HepG2 (cell line): ENCODE data around the gene TSPYL6. TPM values are rescaled to one million over a fixed set of nuclear protein-coding genes. Genes with fewer than 3 reads are reported as not detected.
A peak's percentile ranks its signal among the peaks of the same experiment; 100 is the strongest.

Experiments
- CCDC6 ChIP-seq: sonication (generic); formaldehyde crosslinking; IDR thresholded peaks from 2 replicates; pipeline ENCODE4 v1.8.1; 2022; ENCODE audit warnings: mild to moderate bottlenecking, missing genetic modification reagents, moderate library complexity
- E2F2 ChIP-seq: sonication (generic); formaldehyde crosslinking; IDR thresholded peaks from 2 replicates; pipeline ENCODE4 v1.4.0; 2020; ENCODE audit warnings: missing genetic modification reagents, borderline replicate concordance
- ETV5 ChIP-seq: IDR thresholded peaks from 2 replicates; pipeline ENCODE4 v1.6.1; 2018; ENCODE audit warnings: missing biosample characterization, missing genetic modification reagents, inconsistent platforms, borderline replicate concordance
- KAT7 ChIP-seq: IDR thresholded peaks from 2 replicates; pipeline ENCODE4 v1.6.1; 2018; ENCODE audit warnings: borderline replicate concordance, missing compliant biosample characterization
- KDM1A ChIP-seq: IDR thresholded peaks from 2 replicates; pipeline ENCODE4 v1.6.1; 2016; ENCODE audit warnings: missing compliant biosample characterization
- KDM5B ChIP-seq: sonication (generic); formaldehyde crosslinking; IDR thresholded peaks from 2 replicates; pipeline ENCODE4 v1.4.0; 2020; ENCODE audit warnings: missing genetic modification reagents, mild to moderate bottlenecking, borderline replicate concordance
- KMT2B ChIP-seq: IDR thresholded peaks from 2 replicates; pipeline ENCODE4 v1.6.1; 2016; ENCODE audit warnings: missing genetic modification reagents, missing compliant biosample characterization
- NCOA5 ChIP-seq: sonication (generic); formaldehyde crosslinking; IDR thresholded peaks from 2 replicates; pipeline ENCODE4 v1.4.0; 2020; ENCODE audit warnings: missing genetic modification reagents
- NR2F1 ChIP-seq, 2 experiments: fragments of 450-650 bp in 1 of 2; formaldehyde crosslinking in 1 of 2; IDR thresholded peaks; 2 replicates each; pipeline versions ENCODE4 v1.5.0 to v1.6.1; 2016 to 2020; ENCODE audit warnings: mild to moderate bottlenecking in 1 of 2, missing compliant biosample characterization in 1 of 2, missing genetic modification reagents in 1 of 2, moderate library complexity in 1 of 2
- SP5 ChIP-seq: IDR thresholded peaks from 2 replicates; pipeline ENCODE4 v1.6.1; 2016; ENCODE audit warnings: low read depth, borderline replicate concordance
- USF2 ChIP-seq, 2 experiments: sonication (generic) in 1 of 2; formaldehyde crosslinking in 1 of 2; IDR thresholded peaks; 2 replicates each; pipeline versions ENCODE4 v1.5.1 to v1.6.1; 2011 to 2020; ENCODE audit warnings: borderline replicate concordance in 1 of 2, low read depth in 1 of 2, low read length in 1 of 2, mild to moderate bottlenecking in 1 of 2, missing genetic modification reagents in 1 of 2, moderate library complexity in 1 of 2
- ZBTB33 ChIP-seq: sonication (generic); formaldehyde crosslinking; IDR thresholded peaks from 2 replicates; pipeline ENCODE4 v1.4.0; 2020; ENCODE audit warnings: missing genetic modification reagents
- ZNF547 ChIP-seq: sonication (generic); formaldehyde crosslinking; IDR thresholded peaks from 2 replicates; pipeline ENCODE4 v1.5.1; 2020; ENCODE audit warnings: mild to moderate bottlenecking, missing genetic modification reagents
- ZNF580 ChIP-seq: IDR thresholded peaks from 2 replicates; pipeline ENCODE4 v1.6.1; 2016; ENCODE audit warnings: low read depth, borderline replicate concordance
- ZNF75D ChIP-seq: sonication (generic); formaldehyde crosslinking; IDR thresholded peaks from 2 replicates; pipeline ENCODE4 v1.8.1; 2023; ENCODE audit warnings: missing genetic modification reagents, mild to moderate bottlenecking, borderline replicate concordance
- ZNF878 ChIP-seq: sonication (generic); formaldehyde crosslinking; IDR thresholded peaks from 2 replicates; pipeline ENCODE4 v1.8.1; 2023; ENCODE audit warnings: mild to moderate bottlenecking, missing genetic modification reagents, moderate library complexity
- polyA plus RNA-seq, 8 experiments: library from polyadenylated mRNA; depleted of rRNA in 3 of 8; stranded (reverse) in 7 of 8; unstranded in 1 of 8; fragments of >200 nt; fragmentation: Illumina TruSeq in 4 of 8; extraction: Trizol in 4 of 8; gene quantifications; 2 replicates each; pipeline versions ENCODE4 v1.2.1 to v1.2.3, GENCODE V29; 2011 to 2016; ENCODE audit warnings: low read depth in 4 of 8, missing spikeins in 1 of 8, mixed read lengths in 1 of 8; ENCODE audit not compliant: insufficient read depth in 1 of 8
- total RNA-seq, 5 experiments: library from RNA; depleted of rRNA; stranded (reverse); fragments of >200 nt; fragmentation: Illumina TruSeq; extraction: Trizol; gene quantifications; 2 replicates each; pipeline ENCODE4 v1.2.3, GENCODE V29; 2016; ENCODE audit warnings: low read depth in 1 of 5
- TF ChIP-seq, protein P1 (sequence below), 2 experiments: sonication (generic) in 1 of 2; formaldehyde crosslinking in 1 of 2; IDR thresholded peaks; 2 replicates each; pipeline versions ENCODE4 v1.4.0 to v1.6.1; 2016 to 2020; ENCODE audit warnings: borderline replicate concordance in 1 of 2, low read depth in 1 of 2, mild to moderate bottlenecking in 1 of 2, missing genetic modification reagents in 1 of 2

TSPYL6 gene
- total and polyA plus RNA-seq, 2 of the 13 experiments (the other 11 are each of a cell fraction or from before 2014, with no cell fraction given): 0.03 TPM; not detected in 1

DNA sequence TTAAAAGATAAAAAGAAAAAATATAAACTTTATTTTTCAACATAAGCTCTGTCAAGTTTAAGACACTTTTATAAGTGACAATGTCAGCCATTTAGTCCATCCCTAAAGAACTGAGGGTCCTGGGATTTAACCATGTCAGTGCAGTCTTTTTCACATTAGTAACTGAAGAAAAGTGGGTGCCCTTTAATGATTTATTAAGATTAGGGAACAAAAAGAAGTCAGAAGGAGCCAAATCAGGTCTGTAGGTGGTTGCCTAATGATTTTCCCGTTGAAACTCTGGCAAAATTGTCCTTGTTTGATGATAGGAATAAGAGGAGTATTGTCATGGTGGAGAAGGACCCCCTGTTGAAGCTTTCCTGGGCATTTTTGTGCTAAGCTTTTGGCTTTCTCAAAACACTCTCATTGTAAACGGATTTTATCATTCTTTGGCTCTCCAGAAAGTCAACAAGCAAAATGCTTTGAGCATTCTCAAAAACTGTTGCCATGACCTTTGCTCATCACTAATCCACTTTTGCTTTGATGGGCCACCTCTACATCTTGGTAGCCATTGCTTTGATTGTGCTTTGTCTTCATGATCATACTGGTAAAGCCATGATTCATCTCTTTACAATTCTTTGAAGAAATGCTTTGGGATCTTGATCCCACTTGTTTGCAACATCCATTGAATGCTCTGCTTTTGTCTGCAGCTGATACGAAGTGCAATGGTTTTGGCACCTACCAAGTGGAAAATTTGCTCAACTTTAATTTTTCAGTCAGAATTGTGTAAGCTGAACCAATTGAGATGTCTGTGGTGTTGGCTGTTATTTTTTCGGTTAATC lies 22.0 kb downstream of the TSPYL6 start (continued):
- TF ChIP-seq ZBTB33 (CRISPR knock-in tag) (peak; percentile 78; the same call in 1 of the 2 replicates), KAT7 (peak; percentile 86), ZNF878 (CRISPR knock-in tag) (peak; percentile 84; the same call in 1 of the 2 replicates), USF2 (IDR thresholded peaks at IDR 0.05; ENCODE audit: low read depth, low read length) (no peak), USF2 (CRISPR knock-in tag; IDR thresholded peaks at IDR 0.05; ENCODE audit: borderline replicate concordance) (no peak), SP5 (CRISPR knock-in tag) (peak; percentile 77), E2F2 (CRISPR knock-in tag) (no peak), CCDC6 (no peak), KMT2B (0 out of 2 replicates have a peak, but pooled peaks have one; percentile 50), ZNF547 (CRISPR knock-in tag) (no peak), ETV5 (CRISPR knock-in tag) (peak; percentile 74; the same call in 1 of the 2 replicates), KDM1A (CRISPR knock-in tag) (peak; percentile 94), ZNF75D (CRISPR knock-in tag) (no peak), NR2F1 (CRISPR knock-in tag; IDR thresholded peaks at IDR 0.05) (peak; percentile 89 to 94), NCOA5 (CRISPR knock-in tag) (no peak), KDM5B (CRISPR knock-in tag) (no peak), ZNF580 (CRISPR knock-in tag) (peak; percentile 88; the same call in 1 of the 2 replicates)
- TF ChIP-seq, protein P1, sequence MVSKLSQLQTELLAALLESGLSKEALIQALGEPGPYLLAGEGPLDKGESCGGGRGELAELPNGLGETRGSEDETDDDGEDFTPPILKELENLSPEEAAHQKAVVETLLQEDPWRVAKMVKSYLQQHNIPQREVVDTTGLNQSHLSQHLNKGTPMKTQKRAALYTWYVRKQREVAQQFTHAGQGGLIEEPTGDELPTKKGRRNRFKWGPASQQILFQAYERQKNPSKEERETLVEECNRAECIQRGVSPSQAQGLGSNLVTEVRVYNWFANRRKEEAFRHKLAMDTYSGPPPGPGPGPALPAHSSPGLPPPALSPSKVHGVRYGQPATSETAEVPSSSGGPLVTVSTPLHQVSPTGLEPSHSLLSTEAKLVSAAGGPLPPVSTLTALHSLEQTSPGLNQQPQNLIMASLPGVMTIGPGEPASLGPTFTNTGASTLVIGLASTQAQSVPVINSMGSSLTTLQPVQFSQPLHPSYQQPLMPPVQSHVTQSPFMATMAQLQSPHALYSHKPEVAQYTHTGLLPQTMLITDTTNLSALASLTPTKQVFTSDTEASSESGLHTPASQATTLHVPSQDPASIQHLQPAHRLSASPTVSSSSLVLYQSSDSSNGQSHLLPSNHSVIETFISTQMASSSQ (IDR thresholded peaks at IDR 0.05; ENCODE audit: low read depth): peak; percentile 83
- TF ChIP-seq, protein P1 (CRISPR knock-in tag; IDR thresholded peaks at IDR 0.05; ENCODE audit: borderline replicate concordance): peak; percentile 98; the same call in 1 of the 2 replicates
